A549 (cell line): ENCODE measurements around the gene CFAP100.

Experiments
- CHD4 ChIP-seq: fragments of 200-600 bp; sonication (generic); IDR thresholded peaks from 2 replicates; pipeline ENCODE4 v1.6.1; 2016; ENCODE audit warnings: antibody characterized with exemption, mild to moderate bottlenecking, borderline replicate concordance
- ESRRA ChIP-seq: fragments of 150-350 bp; IDR thresholded peaks from 2 replicates; pipeline ENCODE4 v1.6.1; 2014; ENCODE audit warnings: mild to moderate bottlenecking, low read length, borderline replicate concordance
- HMGXB4 ChIP-seq: fragments of 250-450 bp; sonication (Bioruptor Pico); IDR thresholded peaks from 2 replicates; pipeline ENCODE4 v1.5.0; 2021; ENCODE audit warnings: mild to moderate bottlenecking, moderate library complexity, borderline replicate concordance
- HOXA7 ChIP-seq: fragments of 250-450 bp; sonication (Bioruptor Pico); IDR thresholded peaks from 2 replicates; pipeline ENCODE4 v1.5.0; 2020; ENCODE audit warnings: mild to moderate bottlenecking, moderate library complexity
- MAX ChIP-seq: IDR thresholded peaks from 2 replicates; pipeline ENCODE4 v1.6.1; 2012
- MYC ChIP-seq: IDR thresholded peaks from 2 replicates; pipeline ENCODE4 v1.6.1; 2012; ENCODE audit warnings: mild to moderate bottlenecking, inconsistent platforms, low read length, improper control_type of control experiment, borderline replicate concordance
- POLR2A ChIP-seq: IDR thresholded peaks from 2 replicates; pipeline ENCODE4 v1.6.1; 2012; ENCODE audit warnings: mild to moderate bottlenecking, low read length
- REST ChIP-seq: fragments of 200-600 bp; sonication (generic); IDR thresholded peaks from 2 replicates; pipeline ENCODE4 v1.6.1; 2016; ENCODE audit warnings: antibody characterized with exemption, mild to moderate bottlenecking, moderate library complexity
- USF2 ChIP-seq: fragments of 450-650 bp; IDR thresholded peaks from 2 replicates; pipeline ENCODE4 v1.6.1; 2014; ENCODE audit warnings: antibody characterized with exemption
- ZFP36 ChIP-seq: fragments of 450-650 bp; IDR thresholded peaks from 2 replicates; pipeline ENCODE4 v1.6.1; 2014; ENCODE audit warnings: borderline replicate concordance; ENCODE audit not compliant: partially characterized antibody
- TF ChIP-seq, protein P1 (sequence below): IDR thresholded peaks from 2 replicates; pipeline ENCODE4 v1.6.1; 2012
- TF ChIP-seq, protein P2 (sequence below): fragments of >200 bp; sonication (Bioruptor Twin); formaldehyde crosslinking; IDR thresholded peaks from 3 replicates; pipeline ENCODE4 v1.5.1; 2016

GRCh38 chr3:126472277-126473006 is 77.7 kb downstream of the CFAP100 start:
- no peak for TF ChIP-seq HMGXB4 (CRISPR knock-in tag)
- TF ChIP-seq POLR2A = no peak
- no peak for TF ChIP-seq MAX
- TF ChIP-seq, protein P1, sequence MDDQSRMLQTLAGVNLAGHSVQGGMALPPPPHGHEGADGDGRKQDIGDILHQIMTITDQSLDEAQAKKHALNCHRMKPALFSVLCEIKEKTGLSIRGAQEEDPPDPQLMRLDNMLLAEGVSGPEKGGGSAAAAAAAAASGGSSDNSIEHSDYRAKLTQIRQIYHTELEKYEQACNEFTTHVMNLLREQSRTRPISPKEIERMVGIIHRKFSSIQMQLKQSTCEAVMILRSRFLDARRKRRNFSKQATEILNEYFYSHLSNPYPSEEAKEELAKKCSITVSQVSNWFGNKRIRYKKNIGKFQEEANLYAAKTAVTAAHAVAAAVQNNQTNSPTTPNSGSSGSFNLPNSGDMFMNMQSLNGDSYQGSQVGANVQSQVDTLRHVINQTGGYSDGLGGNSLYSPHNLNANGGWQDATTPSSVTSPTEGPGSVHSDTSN = no peak
- TF ChIP-seq USF2 = no peak
- TF ChIP-seq, protein P2, sequence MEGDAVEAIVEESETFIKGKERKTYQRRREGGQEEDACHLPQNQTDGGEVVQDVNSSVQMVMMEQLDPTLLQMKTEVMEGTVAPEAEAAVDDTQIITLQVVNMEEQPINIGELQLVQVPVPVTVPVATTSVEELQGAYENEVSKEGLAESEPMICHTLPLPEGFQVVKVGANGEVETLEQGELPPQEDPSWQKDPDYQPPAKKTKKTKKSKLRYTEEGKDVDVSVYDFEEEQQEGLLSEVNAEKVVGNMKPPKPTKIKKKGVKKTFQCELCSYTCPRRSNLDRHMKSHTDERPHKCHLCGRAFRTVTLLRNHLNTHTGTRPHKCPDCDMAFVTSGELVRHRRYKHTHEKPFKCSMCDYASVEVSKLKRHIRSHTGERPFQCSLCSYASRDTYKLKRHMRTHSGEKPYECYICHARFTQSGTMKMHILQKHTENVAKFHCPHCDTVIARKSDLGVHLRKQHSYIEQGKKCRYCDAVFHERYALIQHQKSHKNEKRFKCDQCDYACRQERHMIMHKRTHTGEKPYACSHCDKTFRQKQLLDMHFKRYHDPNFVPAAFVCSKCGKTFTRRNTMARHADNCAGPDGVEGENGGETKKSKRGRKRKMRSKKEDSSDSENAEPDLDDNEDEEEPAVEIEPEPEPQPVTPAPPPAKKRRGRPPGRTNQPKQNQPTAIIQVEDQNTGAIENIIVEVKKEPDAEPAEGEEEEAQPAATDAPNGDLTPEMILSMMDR = no peak
- no peak for TF ChIP-seq ZFP36
- TF ChIP-seq REST = no peak
- no peak for TF ChIP-seq CHD4
- TF ChIP-seq ESRRA = no peak
- no peak for TF ChIP-seq HOXA7 (CRISPR knock-in tag)
- no peak for TF ChIP-seq MYC
